SJSA1 (cell line): ENCODE measurements around the gene LHFPL4. TPM values are rescaled to one million over a fixed set of nuclear protein-coding genes. Genes with fewer than 3 reads are reported as not detected.

ENCODE experiments used
- total RNA-seq: library from RNA; depleted of rRNA; stranded (reverse); fragments of >200 nt; shearing (Covaris generic); gene quantifications from 2 replicates; pipeline ENCODE4 v1.2.3, GENCODE V29; 2014; rRNA removed

Gene LHFPL4
- total RNA-seq, 1 experiment from 2014 or later, result 0.08 TPM

Other genes starting within 250 kb of the LHFPL4 start
- 33.8 and 52.0 TPM in 2 replicates for gene THUMPD3, start 190.8 kb downstream of the LHFPL4 start, total RNA-seq
- 39.6 and 49.3 TPM in 2 replicates for gene SETD5, start 156.2 kb downstream of the LHFPL4 start, total RNA-seq
- 23.3 and 27.6 TPM in 2 replicates for gene MTMR14, start 95.7 kb upstream of the LHFPL4 start, total RNA-seq
- not detected in 2 replicates for gene CPNE9, start 150.0 kb upstream of the LHFPL4 start, total RNA-seq
- 12.2 and 18.5 TPM in 2 replicates for gene BRPF1, start 177.9 kb upstream of the LHFPL4 start, total RNA-seq
- 18.8 and 24.4 TPM in 2 replicates for gene OGG1, start 196.1 kb upstream of the LHFPL4 start, total RNA-seq
- gene CAMK1, start 216.1 kb upstream of the LHFPL4 start, total RNA-seq, result 10.0 and 11.8 TPM in 2 replicates
- 102 and 111 TPM in 2 replicates for gene TADA3, start 238.7 kb upstream of the LHFPL4 start, total RNA-seq
- 185 and 270 TPM in 2 replicates for gene ARPC4, start 239.3 kb upstream of the LHFPL4 start, total RNA-seq